ENCODE data around the gene ST7L. TPM values are rescaled to one million over a fixed set of nuclear protein-coding genes. Genes with fewer than 3 reads are reported as not detected.

Gene ST7L
- total RNA-seq, 2 donors from 2014 or later = 18.0 to 18.2 TPM

DNA sequence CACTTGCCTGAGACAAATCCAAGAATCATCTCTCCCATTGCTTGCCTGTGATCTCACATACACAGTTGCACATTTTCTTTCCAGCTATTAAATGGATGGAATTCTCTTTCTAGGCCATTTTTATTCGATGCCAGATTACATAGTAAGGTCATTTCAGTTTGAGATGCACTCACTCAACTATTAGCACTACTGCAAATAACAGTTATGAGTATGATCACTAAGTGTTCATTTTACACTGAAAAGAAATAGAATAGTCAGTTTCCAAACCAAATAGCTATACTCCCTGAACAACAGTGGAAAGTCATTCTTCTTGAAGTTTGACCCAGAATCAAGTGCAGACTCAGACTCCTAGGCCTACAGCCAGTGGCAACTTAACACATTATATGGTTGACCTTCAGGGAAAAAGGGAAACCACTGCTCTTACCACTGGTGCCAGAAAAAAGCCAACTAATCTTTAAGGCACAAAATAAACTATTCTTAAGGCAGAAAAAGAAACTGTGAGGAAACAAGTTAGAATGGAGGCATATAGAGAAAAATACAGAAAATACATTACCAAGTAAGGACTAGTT lies 78.6 kb downstream of the ST7L start:
- Histone ChIP-seq H3K9ac (ENCODE audit: extremely low read depth, low read length, poor library complexity, severe bottlenecking) (no peak overlapping the region), H3K27ac (ENCODE audit: low read depth, low read length) (no peak overlapping the region), H3K4me1 (ENCODE audit: control insufficient read depth, insufficient read depth, low read length) (no peaks in the 10 kb centered on the region), H3K36me3 (ENCODE audit: control insufficient read depth, insufficient read depth, low read length) (peaks cover 23% of the 10 kb centered on the region), H3K27me3 (ENCODE audit: control insufficient read depth, insufficient read depth, low read length, poor library complexity, severe bottlenecking) (no peaks in the 10 kb centered on the region), H3K9me3 (ENCODE audit: control insufficient read depth, low read length) (no peaks in the 10 kb centered on the region), H3K4me3 (ENCODE audit: low read length) (no peak overlapping the region)
- Mint-ChIP-seq H3K4me3 (no peak overlapping the region), H3K27me3 (ENCODE audit: insufficient read depth) (no peaks in the 10 kb centered on the region), H3K9me3 (no peaks in the 10 kb centered on the region), H3K36me3 (ENCODE audit: low read depth) (peaks cover 4% of the 10 kb centered on the region), H3K4me1 (no peaks in the 10 kb centered on the region), H3K27ac (no peak overlapping the region)
- TF ChIP-seq, protein P1, sequence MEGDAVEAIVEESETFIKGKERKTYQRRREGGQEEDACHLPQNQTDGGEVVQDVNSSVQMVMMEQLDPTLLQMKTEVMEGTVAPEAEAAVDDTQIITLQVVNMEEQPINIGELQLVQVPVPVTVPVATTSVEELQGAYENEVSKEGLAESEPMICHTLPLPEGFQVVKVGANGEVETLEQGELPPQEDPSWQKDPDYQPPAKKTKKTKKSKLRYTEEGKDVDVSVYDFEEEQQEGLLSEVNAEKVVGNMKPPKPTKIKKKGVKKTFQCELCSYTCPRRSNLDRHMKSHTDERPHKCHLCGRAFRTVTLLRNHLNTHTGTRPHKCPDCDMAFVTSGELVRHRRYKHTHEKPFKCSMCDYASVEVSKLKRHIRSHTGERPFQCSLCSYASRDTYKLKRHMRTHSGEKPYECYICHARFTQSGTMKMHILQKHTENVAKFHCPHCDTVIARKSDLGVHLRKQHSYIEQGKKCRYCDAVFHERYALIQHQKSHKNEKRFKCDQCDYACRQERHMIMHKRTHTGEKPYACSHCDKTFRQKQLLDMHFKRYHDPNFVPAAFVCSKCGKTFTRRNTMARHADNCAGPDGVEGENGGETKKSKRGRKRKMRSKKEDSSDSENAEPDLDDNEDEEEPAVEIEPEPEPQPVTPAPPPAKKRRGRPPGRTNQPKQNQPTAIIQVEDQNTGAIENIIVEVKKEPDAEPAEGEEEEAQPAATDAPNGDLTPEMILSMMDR (conservative IDR thresholded peaks at IDR 0.05) = no peak
- DNase-seq = no peak
- WGBS, 2 experiments (ENCODE audit: insufficient coverage in 1 of 2, insufficient read length in 1 of 2) = 91% methylated on average over 1 of the region's 1 CpG; no CpG with 5 or more reads in 1 of the 2 experiments

GRCh38 chr1:112538883-112539282 lies 80.1 kb downstream of the ST7L start:
- Histone ChIP-seq H3K4me1 (ENCODE audit: control insufficient read depth, insufficient read depth, low read length) (no peaks in the 10 kb centered on the region), H3K9ac (ENCODE audit: extremely low read depth, low read length, poor library complexity, severe bottlenecking) (no peak overlapping the region), H3K27ac (ENCODE audit: low read depth, low read length) (no peak overlapping the region), H3K4me3 (ENCODE audit: low read length) (no peak overlapping the region), H3K27me3 (ENCODE audit: control insufficient read depth, insufficient read depth, low read length, poor library complexity, severe bottlenecking) (no peaks in the 10 kb centered on the region), H3K9me3 (ENCODE audit: control insufficient read depth, low read length) (no peaks in the 10 kb centered on the region), H3K36me3 (ENCODE audit: control insufficient read depth, insufficient read depth, low read length) (peaks cover 23% of the 10 kb centered on the region)
- H3K27me3 Mint-ChIP-seq (ENCODE audit: insufficient read depth) = no peaks in the 10 kb centered on the region
- no peak overlapping the region for H3K27ac Mint-ChIP-seq
- DNase-seq = no peak
- TF ChIP-seq, protein P1 (conservative IDR thresholded peaks at IDR 0.05) = no peak
- peaks cover 7% of the 10 kb centered on the region for H3K36me3 Mint-ChIP-seq (ENCODE audit: low read depth)
- WGBS, 2 experiments (ENCODE audit: insufficient coverage in 1 of 2, insufficient read length in 1 of 2) = 95 to 100% methylated on average over 1 to 3 of the region's 3 CpGs
- H3K4me1 Mint-ChIP-seq = no peaks in the 10 kb centered on the region
- H3K4me3 Mint-ChIP-seq = no peak overlapping the region
- H3K9me3 Mint-ChIP-seq = no peaks in the 10 kb centered on the region

DNA sequence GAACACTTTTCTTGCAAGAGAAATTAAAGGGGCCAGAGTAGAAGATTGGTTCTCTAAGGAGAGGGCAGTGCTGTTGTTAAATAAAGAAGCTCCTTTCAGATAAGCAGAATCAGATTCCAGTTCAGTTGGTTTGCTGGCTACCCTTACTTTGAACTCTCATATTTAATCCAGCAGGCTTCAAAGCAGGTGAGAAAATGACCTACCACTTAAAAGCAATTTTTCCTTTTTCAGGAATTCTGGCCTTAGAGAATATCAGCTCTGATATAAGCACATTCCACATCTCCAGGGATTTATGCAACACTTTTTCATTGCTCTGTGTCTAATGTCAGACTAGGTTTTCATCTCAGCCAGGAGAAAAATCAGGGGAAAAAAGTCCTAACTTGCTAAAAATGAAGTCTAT lies 81.5 kb downstream of the ST7L start:
- Mint-ChIP-seq H3K4me3 (no peak overlapping the region), H3K36me3 (ENCODE audit: low read depth) (peaks cover 8% of the 10 kb centered on the region), H3K27ac (no peak overlapping the region), H3K9me3 (no peaks in the 10 kb centered on the region), H3K4me1 (no peaks in the 10 kb centered on the region), H3K27me3 (ENCODE audit: insufficient read depth) (no peaks in the 10 kb centered on the region)
- DNase-seq = no peak
- H3K9ac ChIP-seq (ENCODE audit: extremely low read depth, low read length, poor library complexity, severe bottlenecking) = no peak overlapping the region
- H3K27me3 ChIP-seq (ENCODE audit: control insufficient read depth, insufficient read depth, low read length, poor library complexity, severe bottlenecking) = no peaks in the 10 kb centered on the region
- TF ChIP-seq, protein P1 (conservative IDR thresholded peaks at IDR 0.05) = no peak
- H3K36me3 ChIP-seq (ENCODE audit: control insufficient read depth, insufficient read depth, low read length) = peaks cover 23% of the 10 kb centered on the region
- H3K27ac ChIP-seq (ENCODE audit: low read depth, low read length) = no peak overlapping the region
- H3K4me3 ChIP-seq (ENCODE audit: low read length) = no peak overlapping the region
- H3K4me1 ChIP-seq (ENCODE audit: control insufficient read depth, insufficient read depth, low read length) = no peaks in the 10 kb centered on the region
- H3K9me3 ChIP-seq (ENCODE audit: control insufficient read depth, low read length) = no peaks in the 10 kb centered on the region
